ENCODE measurements around the gene NTRK1.

NTRK1 gene

DNA sequence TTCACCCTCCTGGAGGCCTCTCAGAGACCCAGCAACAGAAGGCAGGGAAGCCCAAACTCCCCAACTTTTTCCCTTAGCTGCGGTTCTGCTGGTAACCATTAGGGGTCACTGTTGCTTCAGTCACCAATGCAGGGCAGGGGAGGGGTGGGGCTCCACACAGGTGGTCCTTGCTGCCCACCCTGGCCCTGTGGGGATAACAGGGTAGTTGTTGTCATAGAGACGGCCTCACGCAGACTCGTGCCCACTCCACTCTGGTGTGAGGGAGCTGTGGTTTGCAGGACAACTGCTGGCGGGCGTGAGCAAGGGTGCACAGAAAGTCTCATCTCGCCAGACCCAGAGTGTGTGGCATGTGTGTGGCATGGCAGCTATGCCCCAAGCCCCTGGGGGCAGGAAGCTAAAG is 21.7 kb upstream of the NTRK1 start:
- DNase-seq = peak; percentile 20 to 51 (median 43)

DNA sequence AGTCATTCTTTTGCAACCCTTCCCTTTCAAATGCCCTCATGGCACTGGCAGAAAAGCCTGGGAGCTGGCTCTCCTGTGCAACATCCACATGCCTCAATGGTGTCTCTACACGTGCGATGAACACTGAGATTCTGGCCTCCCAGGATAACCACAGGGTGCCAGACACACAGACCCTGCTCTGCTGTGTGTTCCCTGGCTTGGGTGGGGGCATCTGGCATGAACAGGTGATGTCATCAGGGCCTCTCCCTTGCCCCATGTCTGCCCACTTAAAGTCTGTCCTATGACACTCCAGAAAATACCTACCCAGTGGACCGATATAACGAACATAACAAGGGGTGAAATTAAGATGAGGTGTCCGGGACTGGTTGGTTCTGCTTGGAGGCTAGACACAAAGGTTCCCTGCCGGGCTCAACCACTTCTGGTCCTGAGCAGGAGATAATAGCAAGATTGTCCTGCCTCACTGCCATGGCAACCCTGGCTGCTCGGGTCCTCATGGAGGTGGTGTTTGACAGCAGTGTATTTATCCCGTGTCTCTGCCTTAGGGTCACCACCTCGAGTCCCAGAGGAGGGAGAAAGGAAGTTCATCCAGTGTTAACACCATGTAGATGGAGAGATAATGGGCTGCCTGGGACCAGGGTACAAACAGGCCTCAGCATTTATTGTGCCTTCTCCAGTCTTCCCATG is 21.1 kb upstream of the NTRK1 start:
- DNase-seq = no peak

DNA sequence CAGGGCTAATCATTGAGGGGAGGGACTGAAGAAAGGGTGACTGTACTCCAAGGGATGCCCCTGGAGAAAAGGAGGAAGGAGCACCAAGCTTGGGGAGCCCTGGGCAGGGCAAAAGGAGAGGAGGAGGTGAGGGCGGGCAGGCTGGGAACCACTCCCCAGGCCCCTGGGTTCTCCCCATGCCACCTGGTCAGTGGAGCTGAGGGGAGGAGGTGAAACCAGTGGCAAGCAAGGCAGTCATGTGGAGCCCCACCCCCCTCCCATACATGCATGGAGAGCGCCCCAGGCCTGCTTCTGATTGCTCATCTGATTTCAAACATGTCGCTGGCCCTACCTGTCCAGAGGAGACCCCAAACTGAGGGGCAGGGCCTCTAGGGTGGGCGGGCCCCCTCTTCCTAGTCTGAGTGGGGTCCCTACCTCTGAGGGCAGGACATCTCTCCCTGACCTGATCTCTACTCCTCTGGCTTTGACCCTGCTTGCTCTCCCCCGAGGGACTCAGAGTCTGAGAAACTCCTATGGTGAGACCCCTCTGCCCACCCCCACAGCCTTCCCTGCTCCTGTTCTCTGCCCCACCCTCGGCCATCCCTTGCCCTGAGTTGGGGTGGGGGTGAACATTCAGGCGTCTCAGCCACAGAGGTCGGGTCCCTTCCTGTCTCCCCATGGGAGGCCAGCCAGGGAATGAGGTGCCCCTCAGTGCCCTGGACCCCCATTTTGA is 20.3 kb upstream of the NTRK1 start:
- DNase-seq = no peak

DNA sequence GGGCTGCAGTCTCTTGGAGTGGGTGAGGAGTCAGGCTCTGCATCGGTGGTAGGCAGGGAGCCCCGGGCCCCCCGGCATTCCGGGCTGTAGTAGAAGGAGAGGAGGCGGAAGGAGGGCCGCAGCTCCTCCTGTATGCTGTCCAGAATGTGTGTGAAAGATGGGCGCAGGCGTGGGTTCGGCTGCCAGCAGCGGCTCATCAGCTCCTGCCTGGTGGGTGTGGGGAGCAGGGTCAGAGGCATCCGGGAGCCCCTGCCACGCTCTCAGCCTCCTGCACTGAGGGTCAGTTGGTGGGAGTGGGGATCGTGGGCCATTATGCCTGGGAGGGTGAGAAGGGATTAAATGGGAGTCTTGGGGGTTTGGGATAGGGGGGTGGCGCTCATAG is 19.8 kb upstream of the NTRK1 start:
- no peak for DNase-seq

DNA sequence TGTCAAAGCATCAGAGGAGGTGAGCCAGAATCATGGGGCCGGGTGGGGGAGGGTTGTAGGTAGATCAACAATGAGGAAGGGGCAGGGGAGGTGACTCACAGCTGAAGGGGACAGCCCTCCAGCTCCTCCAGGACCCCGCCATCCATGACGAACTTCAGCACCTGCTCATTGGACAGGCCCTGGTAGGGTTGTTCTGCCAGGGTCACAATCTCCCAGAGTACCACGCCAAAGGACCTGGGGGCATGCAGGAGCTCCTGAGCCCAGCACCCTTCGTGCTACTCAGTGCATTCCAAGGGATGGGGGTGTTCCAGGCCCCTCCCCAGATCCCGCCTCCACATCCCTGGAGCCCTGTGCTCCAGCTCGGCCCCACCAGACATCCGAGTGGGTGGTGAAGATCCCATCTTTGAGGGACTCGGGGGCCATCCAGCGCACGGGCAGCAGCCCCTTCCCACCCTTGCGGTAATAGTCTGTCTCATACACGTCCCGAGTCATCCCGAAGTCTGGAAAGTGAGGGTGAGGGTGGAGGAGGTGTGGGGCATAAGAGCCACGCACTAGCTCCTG is 19.3 kb upstream of the NTRK1 start:
- no peak for DNase-seq

DNA sequence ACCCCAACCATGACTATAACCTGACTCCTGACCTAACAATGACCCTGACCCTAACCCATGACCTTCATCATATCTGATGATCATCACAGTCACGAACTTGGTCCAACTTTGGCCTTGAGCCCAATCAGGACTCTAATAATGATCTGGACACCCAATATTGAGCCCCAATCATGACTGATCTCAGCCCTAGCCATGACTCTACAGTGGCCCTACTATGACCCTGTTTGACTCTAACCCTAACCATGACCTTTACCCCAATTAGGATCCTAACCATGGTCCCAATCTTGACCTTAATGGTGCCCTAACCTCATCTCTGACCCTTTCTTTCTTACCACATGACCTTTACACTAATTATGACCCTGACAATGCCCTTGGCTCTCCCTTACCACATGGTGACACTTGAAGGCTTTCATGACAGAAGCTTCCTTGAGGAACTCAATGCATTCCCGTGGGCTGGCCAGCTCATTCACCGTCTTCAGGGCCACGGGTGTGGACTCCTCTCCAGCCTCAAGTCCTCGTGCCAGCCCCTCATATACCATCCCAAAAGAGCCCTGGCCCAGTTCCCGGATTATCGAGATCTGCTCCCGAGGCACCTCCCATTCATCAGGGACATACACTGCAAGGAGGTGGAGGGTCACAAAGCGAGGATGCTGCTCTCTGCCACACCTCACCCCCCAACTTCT is 17.9 kb upstream of the NTRK1 start:
- DNase-seq = peak in 3 of 4 experiments; percentile 23 to 28 (median 27)

DNA sequence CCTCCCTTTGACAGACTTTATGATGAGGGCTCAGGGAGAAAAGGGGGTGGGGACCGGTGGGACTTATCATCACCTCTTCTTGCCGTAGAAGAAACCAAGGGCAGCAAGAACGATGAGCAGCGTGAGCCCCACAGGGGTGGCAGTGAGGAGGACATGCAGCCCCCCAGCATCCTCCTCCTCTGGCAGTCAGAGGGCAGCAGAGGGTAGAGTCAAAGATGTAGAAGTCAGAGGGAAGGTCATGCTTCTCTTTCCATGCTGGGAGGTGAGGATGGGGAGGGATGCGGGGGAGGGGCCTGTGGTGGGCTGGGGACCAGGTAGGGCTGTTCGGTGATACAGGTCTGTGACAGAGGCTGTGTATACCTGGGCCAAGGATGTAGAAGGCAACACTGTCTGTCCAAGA is 16.6 kb upstream of the NTRK1 start:
- DNase-seq = no peak

DNA sequence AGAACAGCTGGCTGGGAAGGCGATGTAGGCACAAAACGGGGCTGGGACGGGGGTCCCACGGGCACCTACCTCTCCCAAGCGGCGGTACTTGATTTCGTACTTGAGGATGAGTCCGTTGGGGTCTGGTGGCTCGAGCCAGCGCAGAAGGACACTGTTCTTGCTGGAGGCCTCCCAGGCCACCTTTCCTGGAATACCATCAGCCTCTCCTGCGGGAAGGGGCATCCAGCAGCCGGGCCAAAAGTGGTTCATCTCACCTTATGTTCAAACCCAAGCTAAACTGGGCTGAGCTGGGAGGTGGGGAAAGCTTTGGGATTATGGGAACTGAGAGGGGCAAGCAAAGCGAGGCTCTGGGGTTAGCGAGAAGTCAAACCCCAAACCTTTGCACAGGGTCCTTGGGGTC is 16.0 kb upstream of the NTRK1 start:
- no peak for DNase-seq

DNA sequence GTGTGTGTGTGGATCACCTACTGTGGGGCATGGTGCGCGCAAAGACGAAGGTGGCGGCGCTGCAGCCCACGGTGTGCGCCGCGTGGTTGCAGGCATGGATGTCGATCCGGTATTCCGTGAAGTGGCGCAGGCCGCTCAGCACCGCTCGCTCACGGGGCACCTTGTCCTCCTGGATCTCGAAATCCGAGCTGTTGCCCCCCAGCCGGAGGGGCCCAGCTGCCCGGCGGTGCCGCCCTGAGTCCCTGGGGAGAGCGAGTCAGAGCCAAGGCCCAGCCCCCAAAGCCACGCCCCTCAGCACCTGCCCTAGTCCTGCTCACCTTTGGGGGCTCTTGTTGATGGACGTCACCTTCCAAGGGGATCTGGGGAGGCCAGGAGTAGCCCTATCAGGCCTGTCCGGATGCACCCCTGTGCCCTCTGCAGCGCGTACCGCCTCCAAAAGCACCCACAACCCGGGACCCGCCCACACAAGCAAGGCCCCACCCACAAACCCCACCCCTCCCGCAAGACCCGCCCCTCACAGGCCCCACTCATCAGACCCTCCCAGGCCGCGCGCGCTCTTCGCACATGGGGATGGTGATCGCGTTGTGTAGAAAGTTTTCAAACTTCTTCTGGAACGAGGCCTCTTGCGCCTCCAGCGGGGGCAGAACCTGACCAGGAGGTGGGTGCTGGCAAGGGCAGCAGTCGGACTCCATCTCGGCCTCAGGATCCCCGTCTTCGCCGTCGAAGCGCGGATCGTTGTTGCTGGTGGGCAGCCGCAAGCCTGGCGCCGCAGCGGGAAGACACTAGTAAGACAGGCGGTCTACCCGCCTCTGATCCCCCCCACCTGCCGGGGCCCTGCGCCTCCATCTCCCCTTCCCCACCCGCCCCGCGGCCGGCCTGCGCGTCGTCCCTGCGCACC is 15.4 kb upstream of the NTRK1 start:
- DNase-seq = peak in 1 of 4 experiments; percentile 4

DNA sequence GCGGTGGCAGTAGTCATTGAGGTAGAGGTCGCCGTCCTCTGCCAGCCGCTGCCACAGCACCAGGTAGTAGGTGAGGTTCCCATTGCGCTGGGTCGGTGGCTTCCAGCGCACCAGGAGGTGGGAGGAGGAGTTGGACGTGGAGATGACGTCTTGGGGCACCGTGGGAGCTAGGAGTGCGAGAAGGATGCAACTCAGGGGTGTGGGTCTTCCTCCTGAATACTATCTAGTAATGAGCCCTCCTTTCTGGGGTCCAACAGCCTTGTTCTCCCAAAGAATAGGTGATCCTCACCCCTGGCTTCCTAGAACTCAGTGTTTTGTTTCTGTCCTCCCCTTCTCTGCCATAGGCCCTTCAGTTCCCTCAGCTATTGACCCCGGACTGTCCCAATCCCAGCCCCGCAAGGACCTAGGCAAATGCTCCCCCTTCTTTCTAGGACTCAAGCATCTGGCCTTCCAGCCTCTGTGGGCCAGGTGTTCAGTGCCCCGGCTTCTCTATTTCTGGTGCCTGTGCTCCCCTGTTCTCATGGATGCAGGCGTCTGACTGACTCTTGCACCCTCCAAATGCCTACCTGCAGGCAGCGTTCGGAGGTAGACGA is 14.6 kb upstream of the NTRK1 start:
- no peak for DNase-seq

DNA sequence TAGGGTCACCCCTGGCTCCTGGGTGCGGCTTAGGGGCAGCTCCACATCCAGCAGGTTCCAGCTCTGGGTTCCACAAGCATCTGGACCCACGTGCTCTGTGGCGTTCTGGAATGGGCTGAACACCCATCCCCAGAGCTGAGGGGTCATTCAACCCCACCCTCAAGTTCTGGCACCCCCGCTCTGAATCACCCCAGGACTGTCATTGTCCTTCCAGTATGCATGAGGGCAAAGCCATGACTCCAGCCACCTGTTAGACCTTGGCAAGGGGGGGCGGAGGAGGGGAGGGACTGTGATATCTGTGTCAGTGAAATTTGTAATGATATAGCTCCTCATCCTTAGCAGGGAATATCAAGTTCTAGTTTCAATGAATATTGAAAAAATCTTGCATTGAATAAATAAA is 14.0 kb upstream of the NTRK1 start:
- no peak for DNase-seq

DNA sequence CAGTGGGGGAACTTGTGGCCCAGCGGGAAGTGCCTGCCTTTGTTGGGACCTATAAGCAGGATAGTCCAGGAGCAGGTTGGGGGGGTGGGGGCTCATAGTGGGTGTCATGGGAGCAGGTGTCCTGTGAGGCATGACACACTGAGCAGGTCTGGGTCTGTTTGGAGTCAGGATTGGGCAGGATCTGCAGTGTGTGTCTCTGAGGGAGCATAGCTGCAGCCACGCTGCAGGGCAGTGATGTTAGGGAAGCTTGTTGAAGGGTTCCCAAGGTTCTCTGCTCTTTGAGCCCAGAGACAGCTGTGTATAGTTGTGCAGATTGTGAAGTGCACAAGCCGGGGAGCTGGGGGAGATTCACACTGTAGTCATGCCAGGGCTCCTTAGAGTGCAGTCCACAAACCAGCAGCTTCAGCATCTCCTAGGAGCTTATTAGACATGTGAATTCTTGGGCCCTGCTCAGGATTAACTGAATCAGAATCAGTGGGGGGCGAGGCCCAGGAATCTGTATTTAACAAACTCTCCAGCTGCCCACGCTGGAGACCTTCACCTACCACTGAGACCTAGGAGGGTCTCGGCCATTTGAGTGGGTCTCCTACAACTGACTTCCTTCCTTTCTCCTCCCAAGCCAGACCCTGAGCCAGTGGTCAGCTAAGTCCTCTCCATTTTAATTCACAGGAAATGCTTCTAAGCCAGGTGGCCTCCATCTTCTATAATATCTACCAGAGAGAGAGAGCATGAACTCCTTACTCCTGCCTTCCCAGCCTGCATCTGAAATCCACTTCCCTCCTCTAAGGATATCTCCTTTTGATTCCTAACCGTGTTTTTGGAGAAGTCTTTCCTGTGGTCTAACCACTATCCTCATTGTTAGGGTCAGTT is 12.8 kb upstream of the NTRK1 start:
- no peak for DNase-seq

DNA sequence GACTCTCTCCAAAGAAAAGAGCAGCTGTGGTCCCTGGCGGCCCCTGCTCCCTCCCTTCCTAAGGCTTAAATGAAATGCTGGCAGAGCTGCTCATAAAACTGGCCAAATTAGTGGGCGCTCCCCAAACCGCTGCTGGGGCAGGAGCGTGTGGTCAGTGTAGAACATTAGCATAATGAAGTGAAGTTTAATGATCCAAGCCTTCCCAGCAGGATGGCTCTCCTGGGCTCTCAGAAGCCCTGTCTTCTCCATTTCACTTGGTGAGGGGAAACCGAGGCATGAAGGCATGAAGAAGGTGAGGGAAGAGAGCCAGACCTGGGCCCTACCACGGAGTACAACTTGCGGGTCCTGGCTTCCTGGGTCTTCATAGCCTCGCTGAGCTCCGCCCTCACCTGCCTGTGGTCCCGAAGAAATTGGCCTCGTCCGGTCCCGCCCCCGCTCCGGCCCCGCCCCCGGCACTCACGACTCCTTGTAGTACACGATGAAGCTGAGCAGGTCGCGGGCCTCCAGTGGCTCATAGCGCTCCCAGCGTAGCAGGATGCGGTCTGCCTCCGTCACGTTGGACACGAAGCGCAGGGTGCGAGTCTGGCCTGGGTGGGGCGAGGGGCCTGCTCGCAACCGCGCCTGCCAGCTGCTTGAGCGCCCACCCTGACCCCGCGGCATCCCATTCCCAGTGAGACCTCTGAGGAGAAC is 12.1 kb upstream of the NTRK1 start:
- no peak for DNase-seq

DNA sequence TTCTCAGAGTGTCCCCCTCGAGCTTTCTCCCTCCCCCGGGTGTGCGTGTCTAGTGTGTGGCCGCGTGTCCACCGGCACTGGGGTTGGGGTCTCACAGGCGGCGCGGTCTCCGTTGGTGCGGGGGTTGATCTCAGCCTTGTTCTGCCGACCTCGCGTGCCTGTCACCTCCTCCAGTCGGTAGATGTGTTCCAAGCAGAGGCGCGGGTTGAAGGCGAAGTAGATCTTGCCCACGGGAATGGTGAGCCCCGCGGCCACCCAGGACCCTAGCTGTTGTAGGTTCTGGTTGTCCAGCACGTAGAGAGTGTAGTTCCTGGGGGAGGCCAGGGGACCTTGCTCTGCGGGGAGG is 11.5 kb upstream of the NTRK1 start:
- DNase-seq = no peak

DNA sequence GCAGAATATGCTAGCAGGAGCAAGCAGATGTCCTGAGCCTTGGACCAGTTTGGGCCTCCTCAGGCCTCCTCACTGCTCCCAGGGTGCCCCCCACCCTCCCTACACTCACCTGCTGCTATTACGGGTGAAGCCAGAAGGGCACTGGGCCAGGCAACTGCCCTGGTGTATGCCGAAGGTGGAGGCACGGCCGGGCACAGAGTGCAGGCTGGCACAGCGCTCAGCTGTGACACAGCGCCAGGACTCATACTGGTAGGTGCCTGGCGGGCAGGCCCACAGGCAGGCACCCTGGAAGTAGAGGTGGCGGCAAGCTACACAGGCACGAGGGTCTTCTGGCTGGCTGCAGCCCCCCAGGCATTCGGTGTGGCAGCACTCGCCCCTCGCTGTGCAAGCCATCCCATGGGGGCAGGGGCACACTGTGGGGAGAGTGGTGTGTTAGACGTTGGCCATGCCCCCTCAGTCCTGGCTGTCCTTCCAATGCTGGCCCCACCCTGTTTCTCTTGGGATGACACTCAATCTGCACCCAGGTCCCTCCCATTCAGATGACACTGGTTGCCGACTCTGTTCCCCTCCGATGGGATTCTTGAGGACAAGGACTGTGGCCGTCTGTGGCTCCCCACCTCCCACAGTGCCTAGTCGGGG is 8.8 kb upstream of the NTRK1 start:
- DNase-seq = no peak

DNA sequence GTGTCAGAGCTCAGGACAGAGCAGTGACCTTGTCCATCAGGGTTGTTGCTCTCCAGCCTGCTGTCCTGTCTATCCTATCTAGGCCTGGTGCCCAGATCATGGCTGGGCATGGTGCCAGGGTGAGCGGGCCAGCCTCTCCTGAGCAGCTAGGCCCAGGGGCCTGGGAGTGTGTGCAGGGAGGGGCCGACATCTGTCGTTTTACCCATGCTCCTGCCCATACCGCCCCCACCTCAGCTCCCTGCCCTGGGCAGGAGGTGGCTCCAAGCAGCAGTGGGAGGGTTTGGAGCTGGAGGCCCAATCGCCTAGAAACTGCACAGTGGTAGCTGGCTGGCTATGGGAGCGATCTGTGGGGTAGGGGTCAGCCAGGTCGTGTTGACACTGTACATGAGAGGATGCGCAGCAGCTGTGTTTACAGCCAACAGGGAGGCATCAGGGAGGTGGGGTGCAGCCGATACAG is 8.2 kb upstream of the NTRK1 start:
- no peak for DNase-seq

DNA sequence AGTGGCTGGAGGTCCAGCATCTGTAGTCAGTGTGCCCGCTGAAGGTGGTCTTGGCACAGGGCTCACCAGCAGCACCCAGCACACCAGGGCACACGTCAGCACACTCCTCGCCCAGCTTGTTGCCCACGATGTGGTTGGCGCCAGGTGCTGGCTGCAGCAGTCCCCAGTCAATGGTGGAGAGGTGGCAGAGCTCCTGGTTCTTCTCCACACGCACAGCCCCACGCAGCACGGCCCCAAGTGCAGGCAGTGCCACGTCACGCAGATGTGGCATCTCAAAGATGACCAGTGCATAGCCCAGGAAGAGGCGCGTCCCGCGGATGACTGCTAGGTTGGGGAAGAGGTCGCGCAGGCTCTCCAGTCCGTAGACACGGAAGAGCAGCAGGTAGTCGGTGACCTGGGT is 6.9 kb upstream of the NTRK1 start:
- no peak for DNase-seq

DNA sequence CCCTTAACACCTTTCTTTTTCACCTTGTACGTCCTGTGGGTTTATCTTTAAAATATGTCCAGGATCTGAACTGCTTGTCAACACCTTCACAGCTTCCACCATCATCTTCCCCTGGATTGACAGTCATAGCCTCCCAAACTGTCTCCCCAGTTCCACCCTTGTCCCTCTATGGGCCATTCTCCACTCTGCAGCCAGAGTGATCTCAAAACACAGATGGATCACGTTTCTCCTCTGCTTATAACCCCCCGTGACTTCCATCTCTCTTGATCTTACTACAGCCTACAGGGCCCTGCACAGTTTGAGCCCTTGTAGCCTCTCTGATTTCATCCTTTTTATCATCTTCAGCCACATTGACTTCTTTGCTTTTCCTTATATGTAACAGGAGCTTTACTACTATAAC is 6.0 kb upstream of the NTRK1 start:
- no peak for DNase-seq

DNA sequence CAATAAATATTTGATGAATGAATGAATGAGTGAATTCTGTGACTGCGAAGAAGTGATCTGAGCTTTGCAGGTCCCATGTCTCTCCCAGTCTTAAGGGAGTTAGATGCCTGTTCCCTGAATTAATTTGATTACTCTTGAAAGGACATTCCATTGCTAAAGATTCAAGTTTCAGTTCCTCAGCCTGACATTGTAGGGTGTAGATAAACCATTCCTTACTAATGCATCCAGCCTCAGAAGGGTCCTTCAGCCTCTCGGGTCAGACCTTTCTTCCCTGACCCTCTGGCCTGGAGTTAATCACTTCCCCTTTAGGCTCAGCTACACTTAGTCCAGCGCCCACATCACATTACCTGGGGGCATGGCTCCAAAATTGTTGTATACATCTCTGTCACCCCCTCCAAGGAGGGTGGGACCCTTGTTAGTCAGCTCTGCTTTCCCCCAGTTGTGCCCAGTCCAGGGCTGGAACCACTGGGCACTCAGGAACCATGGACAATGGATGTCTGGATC is 4.3 kb upstream of the NTRK1 start:
- peak in 1 of 4 experiments; percentile 17 for DNase-seq

DNA sequence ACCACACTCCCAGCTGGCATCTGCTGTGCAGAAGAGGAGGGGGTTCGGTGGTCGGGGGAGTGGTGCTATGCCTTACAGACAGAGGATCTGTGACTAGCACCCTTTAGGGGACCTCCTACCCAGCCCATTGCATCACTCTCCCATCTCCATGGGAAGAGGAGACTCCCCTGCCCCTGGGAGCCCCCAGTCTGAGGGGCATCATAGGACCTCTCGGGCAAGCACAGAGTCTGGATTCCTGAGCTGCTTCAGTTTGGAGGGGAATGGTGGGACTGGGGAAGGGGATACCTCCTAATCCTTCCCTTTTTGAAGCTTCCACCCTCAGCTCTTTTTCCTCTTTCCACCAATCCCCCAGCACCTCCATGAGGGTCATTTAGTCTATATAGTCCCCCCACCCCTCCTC is 3.1 kb upstream of the NTRK1 start:
- no peak for DNase-seq
